Measurements from ENCODE around the gene PLEK.

GRCh38 chr2:68435615-68436014, 70.5 kb downstream of the PLEK start:
- TF ChIP-seq CTCF (IDR thresholded peaks at IDR 0.05) (no peak), POLR2A (IDR thresholded peaks at IDR 0.05) (no peak)
